Gastroesophageal sphincter (tissue), 3 donors: ENCODE results near the gene FOXL2NB.

ENCODE experiments used
- EP300 ChIP-seq: sonication (generic); formaldehyde crosslinking; IDR thresholded peaks from one replicate; pipeline ENCODE4 v1.6.1; 2017; ENCODE audit warnings: antibody characterized with exemption, mild to moderate bottlenecking
- POLR2A ChIP-seq, 2 donors: fragments of 450-650 bp; IDR thresholded peaks; one replicate each; pipeline ENCODE4 v1.6.1; 2017; ENCODE audit warnings: antibody characterized with exemption in 2 of 2, mild to moderate bottlenecking in 2 of 2, moderate library complexity in 1 of 2
- TF ChIP-seq, protein P1 (sequence below), 4 experiments: fragments of 200-600 bp in 2 of 4; fragments of 450-650 bp in 2 of 4; sonication (generic) in 1 of 4; IDR thresholded peaks; one replicate each; pipeline ENCODE4 v1.5.1; 2017 to 2019; ENCODE audit warnings: antibody characterized with exemption in 4 of 4, mild to moderate bottlenecking in 2 of 4, moderate library complexity in 2 of 4

DNA sequence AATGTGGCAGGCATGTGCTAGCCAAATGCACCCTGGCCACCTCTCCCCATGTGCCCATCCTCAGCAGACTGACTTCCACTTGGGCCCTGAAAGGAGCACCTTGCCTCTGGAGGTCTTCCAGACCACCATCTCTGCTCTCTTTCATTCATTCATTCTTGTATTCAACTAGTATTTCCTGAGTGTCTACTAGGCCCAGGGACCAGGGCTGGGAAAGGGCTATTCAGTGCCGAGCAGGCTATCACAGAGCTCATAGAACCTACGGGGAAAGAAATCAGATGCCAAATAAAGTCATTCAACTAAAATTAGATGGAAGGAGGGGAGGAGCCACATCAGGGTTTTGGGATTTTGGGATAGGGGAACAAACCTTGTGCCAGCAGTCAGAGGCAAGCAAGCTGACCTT lies 40.2 kb downstream of the FOXL2NB start:
- TF ChIP-seq, protein P1, sequence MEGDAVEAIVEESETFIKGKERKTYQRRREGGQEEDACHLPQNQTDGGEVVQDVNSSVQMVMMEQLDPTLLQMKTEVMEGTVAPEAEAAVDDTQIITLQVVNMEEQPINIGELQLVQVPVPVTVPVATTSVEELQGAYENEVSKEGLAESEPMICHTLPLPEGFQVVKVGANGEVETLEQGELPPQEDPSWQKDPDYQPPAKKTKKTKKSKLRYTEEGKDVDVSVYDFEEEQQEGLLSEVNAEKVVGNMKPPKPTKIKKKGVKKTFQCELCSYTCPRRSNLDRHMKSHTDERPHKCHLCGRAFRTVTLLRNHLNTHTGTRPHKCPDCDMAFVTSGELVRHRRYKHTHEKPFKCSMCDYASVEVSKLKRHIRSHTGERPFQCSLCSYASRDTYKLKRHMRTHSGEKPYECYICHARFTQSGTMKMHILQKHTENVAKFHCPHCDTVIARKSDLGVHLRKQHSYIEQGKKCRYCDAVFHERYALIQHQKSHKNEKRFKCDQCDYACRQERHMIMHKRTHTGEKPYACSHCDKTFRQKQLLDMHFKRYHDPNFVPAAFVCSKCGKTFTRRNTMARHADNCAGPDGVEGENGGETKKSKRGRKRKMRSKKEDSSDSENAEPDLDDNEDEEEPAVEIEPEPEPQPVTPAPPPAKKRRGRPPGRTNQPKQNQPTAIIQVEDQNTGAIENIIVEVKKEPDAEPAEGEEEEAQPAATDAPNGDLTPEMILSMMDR (IDR thresholded peaks at IDR 0.05), result no peak
- no peak for TF ChIP-seq POLR2A (IDR thresholded peaks at IDR 0.05)
- TF ChIP-seq EP300, result no peak
